Common myeloid progenitor, CD34-positive (primary cell): Measurements from ENCODE around the gene MYO18A.

Source experiments
- CTCF ChIA-PET: fragments of 350-600 bp; sonication (Branson Sonifier 250); formaldehyde crosslinking; loops from one replicate; lab custom pipeline; 2021; ENCODE audit warnings: antibody characterized with exemption; lab: Charles Lee
- POLR2A ChIA-PET: fragments of 350-600 bp; sonication (Branson Sonifier 250); formaldehyde crosslinking; loops from one replicate; lab custom pipeline; 2021; ENCODE audit warnings: antibody characterized with exemption; lab: Charles Lee
- DNase-seq, 3 donors: peaks; one replicate each; pipeline versions ENCODE4 v3.0.0 to v3.0.0-alpha.2; 2013
- H3K27ac ChIP-seq, 2 experiments: 1 replicate in 1 of 2; 2 replicates in 1 of 2; pipeline ENCODE4 v1.7.0; 2013; ENCODE audit warnings: inconsistent platforms in 2 of 2, low read length in 2 of 2, mild to moderate bottlenecking in 2 of 2, low read depth in 1 of 2, moderate library complexity in 1 of 2; ENCODE audit not compliant: severe bottlenecking in 2 of 2, insufficient read depth in 1 of 2, poor library complexity in 1 of 2
- H3K27me3 ChIP-seq, 5 experiments: replicated peaks in 2 of 5; 1 replicate in 3 of 5; 2 replicates in 2 of 5; pipeline versions ENCODE4 v1.6.1 to v1.7.0; 2013; ENCODE audit warnings: low read length in 4 of 5, mild to moderate bottlenecking in 2 of 5, moderate library complexity in 2 of 5, inconsistent platforms in 1 of 5; ENCODE audit not compliant: insufficient read depth in 5 of 5, control insufficient read depth in 4 of 5
- H3K36me3 ChIP-seq, 4 experiments: 1 replicate in 2 of 4; 2 replicates in 2 of 4; pipeline versions ENCODE4 v1.6.1 to v1.7.0; 2013; ENCODE audit warnings: low read length in 3 of 4, control low read depth in 1 of 4, mild to moderate bottlenecking in 1 of 4; ENCODE audit not compliant: control insufficient read depth in 4 of 4, insufficient read depth in 4 of 4
- H3K4me1 ChIP-seq, 4 experiments: 1 replicate in 3 of 4; 2 replicates in 1 of 4; pipeline versions ENCODE4 v1.6.1 to v1.7.1; 2013; ENCODE audit warnings: low read length in 3 of 4, mild to moderate bottlenecking in 3 of 4, control low read depth in 1 of 4, inconsistent platforms in 1 of 4, moderate library complexity in 1 of 4; ENCODE audit not compliant: control insufficient read depth in 4 of 4, insufficient read depth in 4 of 4; ENCODE audit errors: control extremely low read depth in 1 of 4
- H3K4me3 ChIP-seq, 7 experiments: 1 replicate in 4 of 7; 2 replicates in 3 of 7; pipeline versions ENCODE4 v1.5.1 to v1.7.0; 2013; ENCODE audit warnings: mild to moderate bottlenecking in 7 of 7, low read length in 6 of 7, moderate library complexity in 6 of 7, inconsistent platforms in 2 of 7, low read depth in 2 of 7, control low read depth in 1 of 7; ENCODE audit not compliant: insufficient read depth in 4 of 7, control insufficient read depth in 1 of 7; ENCODE audit errors: extremely low read depth in 1 of 7
- H3K9me3 ChIP-seq, 5 experiments: 1 replicate in 4 of 5; 2 replicates in 1 of 5; pipeline versions ENCODE4 v1.6.1 to v1.7.1; 2013; ENCODE audit warnings: low read length in 4 of 5, mild to moderate bottlenecking in 2 of 5, inconsistent platforms in 1 of 5, low read depth in 1 of 5, moderate library complexity in 1 of 5; ENCODE audit not compliant: control insufficient read depth in 4 of 5, insufficient read depth in 2 of 5; ENCODE audit errors: control extremely low read depth in 1 of 5
- WGBS: methylation state at CpG from one replicate; pipeline ENCODE4 v1.1.5; 2013; ENCODE audit not compliant: insufficient coverage; 5-methylcytosine and 5-hydroxymethylcytosine counted together

The MYO18A gene

DNA sequence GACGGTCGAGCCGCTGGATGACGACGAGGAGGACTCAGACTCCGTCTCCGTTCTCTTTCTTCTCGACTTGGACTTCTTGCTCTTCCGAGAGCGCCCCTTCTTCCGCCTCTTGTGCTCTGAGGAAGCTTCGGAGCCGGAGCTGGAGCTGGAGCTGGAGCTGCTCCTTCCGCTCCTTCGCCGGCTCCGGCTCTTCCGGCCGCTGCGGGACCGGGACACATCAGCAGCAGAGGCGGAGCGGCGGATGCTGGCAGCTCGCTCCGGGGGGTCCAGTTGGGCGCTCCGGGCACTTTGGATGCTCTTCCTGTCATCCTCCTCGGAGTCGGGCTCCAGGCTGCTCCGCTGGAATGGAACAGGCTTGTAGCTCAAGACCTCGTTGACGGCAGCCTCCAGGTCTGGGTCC is 100.3 kb downstream of the MYO18A start:
- Histone ChIP-seq H3K27ac (no peak overlapping the region), H3K4me1 (no peaks in the 10 kb centered on the region), H3K4me3 (no peak overlapping the region), H3K9me3 (no peaks in the 10 kb centered on the region), H3K36me3 (peaks cover 15 to 98% (median 81%) of the 10 kb centered on the region in 4 experiments), H3K27me3 (no peaks in the 10 kb centered on the region)
- ChIA-PET CTCF (interaction anchor here (0.6 to 3.1 kb wide), 7 partner anchors 12 to 203 kb away, joined by 3 to 13 read pairs (median 4); no protein-coding TSS in a partner anchor), POLR2A (interaction anchor here (0.6 to 1.7 kb wide), 2 partner anchors 9 to 10 kb away, joined by 4 to 5 read pairs; no protein-coding TSS in a partner anchor)
- WGBS = 95% methylated on average over 33 of the region's 33 CpGs
- DNase-seq = no peak

DNA sequence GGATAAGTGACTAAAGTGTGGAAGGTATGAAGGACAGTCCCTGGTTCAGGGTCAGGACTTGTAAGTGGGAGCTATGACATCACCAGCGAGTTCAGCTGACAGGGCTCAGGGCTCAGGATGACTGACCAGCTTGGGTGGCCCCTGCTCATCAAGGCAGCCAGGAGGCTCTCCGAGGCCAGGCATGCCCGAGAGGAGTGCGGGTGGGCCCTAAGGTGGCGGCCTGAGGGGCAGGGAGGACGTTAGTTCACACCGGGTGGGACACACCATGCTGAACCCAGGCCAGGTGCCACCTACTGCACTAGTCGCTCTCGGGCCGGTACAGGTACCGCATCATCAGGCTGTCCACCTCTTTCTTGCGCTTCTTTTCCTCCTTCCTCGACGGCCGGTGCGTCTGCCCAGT is 100.8 kb downstream of the MYO18A start:
- no peak overlapping the region for H3K27ac ChIP-seq
- POLR2A ChIA-PET = interaction anchor here (0.7 to 1.7 kb wide), 2 partner anchors 9 to 13 kb away, joined by 3 to 5 read pairs; no protein-coding TSS in a partner anchor
- no peaks in the 10 kb centered on the region for H3K4me1 ChIP-seq
- H3K27me3 ChIP-seq = no peaks in the 10 kb centered on the region
- H3K4me3 ChIP-seq = no peak overlapping the region
- H3K36me3 ChIP-seq = peaks cover 13 to 97% (median 78%) of the 10 kb centered on the region in 4 experiments
- DNase-seq = no peak
- CTCF ChIA-PET = interaction anchor here (0.9 to 3.1 kb wide), 7 partner anchors 11 to 114 kb away, joined by 3 to 13 read pairs (median 4); no protein-coding TSS in a partner anchor
- WGBS = 96% methylated on average over 15 of the region's 16 CpGs
- H3K9me3 ChIP-seq = no peaks in the 10 kb centered on the region

DNA sequence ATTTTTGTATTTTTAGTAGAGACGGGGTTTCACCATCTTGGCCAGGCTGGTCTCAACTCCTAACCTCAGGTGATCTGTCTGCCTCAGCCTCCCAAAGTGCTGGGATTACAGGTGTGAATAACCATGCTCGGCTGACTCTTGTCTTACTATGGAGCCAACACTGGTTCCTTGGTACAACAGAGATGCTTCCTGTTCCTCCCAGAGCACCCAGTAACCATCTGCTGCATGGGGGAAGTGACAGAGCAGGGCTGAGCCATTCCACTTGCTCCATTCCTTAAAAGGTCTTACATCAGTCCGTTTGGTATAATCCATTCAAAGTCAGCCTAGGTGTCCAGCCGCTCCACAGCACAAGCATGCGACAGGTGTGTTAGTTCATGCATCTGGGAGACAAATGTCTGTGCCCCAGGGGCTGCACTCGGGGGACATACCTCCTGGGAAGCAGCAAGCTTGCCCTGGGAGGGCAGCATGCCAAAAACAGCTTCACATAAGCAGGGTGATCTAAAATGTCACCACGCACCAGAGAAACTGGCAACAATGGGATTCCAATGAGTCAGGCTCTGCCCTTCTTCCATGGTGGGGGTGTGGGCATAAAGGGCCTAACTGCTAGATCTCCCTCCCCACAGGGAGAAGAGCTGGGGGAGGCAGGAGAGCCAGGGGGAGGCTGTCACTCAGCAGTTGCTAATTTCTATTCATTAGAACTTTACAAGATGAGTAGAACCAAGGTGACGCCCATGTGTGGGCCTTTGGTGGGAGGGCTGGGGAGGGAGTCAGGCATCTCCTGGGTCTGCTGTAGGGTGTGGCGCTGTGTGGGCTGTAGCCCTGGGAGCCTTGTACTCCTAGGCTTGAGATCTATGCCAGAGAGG is 101.8 kb downstream of the MYO18A start:
- CTCF ChIA-PET = interaction anchor here (0.9 to 3.1 kb wide), 6 partner anchors 12 to 113 kb away, joined by 3 to 13 read pairs (median 4); no protein-coding TSS in a partner anchor
- Histone ChIP-seq H3K4me3 (no peak overlapping the region), H3K9me3 (no peaks in the 10 kb centered on the region), H3K4me1 (no peaks in the 10 kb centered on the region), H3K27ac (no peak overlapping the region), H3K36me3 (peaks cover 9 to 97% (median 74%) of the 10 kb centered on the region in 4 experiments), H3K27me3 (no peaks in the 10 kb centered on the region)
- POLR2A ChIA-PET = interaction anchor here (1.7 kb wide), 1 partner anchor 8 kb away, joined by 5 read pairs; no protein-coding TSS in a partner anchor
- WGBS = 92% methylated on average over 9 of the region's 9 CpGs
- DNase-seq = no peak

DNA sequence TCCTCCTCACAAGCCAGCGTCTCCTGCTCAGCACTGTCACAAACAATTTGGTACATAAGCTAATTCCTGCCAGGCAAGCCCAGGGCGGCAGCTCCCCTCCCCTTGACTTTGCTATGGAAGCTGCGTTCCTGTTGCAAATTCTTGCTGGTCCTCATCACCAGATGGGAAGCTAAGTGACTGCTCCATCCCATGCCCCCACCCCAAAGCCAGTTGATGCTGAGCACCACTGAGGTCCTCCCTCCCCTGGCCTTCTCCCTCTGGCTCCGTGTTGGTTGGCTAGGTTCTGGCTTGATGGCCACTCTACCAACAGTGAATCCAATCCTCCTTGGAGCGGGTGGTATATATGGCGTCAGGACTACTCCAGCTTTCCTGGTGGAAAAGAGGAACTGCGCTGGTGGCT is 102.9 kb downstream of the MYO18A start:
- no peaks in the 10 kb centered on the region for H3K27me3 ChIP-seq
- 88% methylated on average over 2 of the region's 7 CpGs for WGBS
- ChIA-PET POLR2A (no interaction called here), CTCF (interaction anchor here (1.1 to 3.1 kb wide), 5 partner anchors 14 to 124 kb away, joined by 3 to 13 read pairs (median 4); no protein-coding TSS in a partner anchor)
- no peak overlapping the region for H3K27ac ChIP-seq
- H3K4me1 ChIP-seq = no peaks in the 10 kb centered on the region
- peaks cover 9 to 87% (median 68%) of the 10 kb centered on the region in 4 experiments for H3K36me3 ChIP-seq
- H3K9me3 ChIP-seq = no peaks in the 10 kb centered on the region
- no peak overlapping the region for H3K4me3 ChIP-seq
- DNase-seq = no peak

DNA sequence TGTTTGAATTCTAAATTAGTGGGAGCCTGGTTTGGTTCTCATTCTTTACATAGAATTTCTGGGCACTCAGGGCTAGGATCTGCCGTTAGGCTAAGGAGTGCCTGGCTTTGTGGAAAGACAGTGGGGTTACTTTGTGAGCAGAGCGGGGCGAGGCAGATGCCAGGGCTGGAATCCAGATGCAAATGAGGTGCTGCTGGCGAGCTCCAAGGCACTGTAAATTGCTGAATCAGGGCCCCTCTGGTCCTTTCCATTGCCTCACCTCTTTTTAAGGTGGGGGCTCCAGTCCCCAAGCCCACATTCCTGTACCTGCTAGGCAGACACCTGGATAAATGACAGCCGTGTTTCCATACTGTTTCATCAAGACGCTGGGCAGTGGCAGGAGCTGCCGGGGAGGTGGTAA is 103.5 kb downstream of the MYO18A start:
- H3K9me3 ChIP-seq = no peaks in the 10 kb centered on the region
- no peak overlapping the region for H3K27ac ChIP-seq
- H3K36me3 ChIP-seq = peaks cover 9 to 81% (median 62%) of the 10 kb centered on the region in 4 experiments
- ChIA-PET POLR2A (no interaction called here), CTCF (interaction anchor here (1.1 to 1.5 kb wide), 3 partner anchors 38 to 123 kb away, joined by 3 to 4 read pairs (median 3); no protein-coding TSS in a partner anchor)
- 99% methylated on average over 7 of the region's 7 CpGs for WGBS
- H3K4me1 ChIP-seq = no peaks in the 10 kb centered on the region
- H3K4me3 ChIP-seq = no peak overlapping the region
- H3K27me3 ChIP-seq = no peaks in the 10 kb centered on the region
- no peak for DNase-seq

DNA sequence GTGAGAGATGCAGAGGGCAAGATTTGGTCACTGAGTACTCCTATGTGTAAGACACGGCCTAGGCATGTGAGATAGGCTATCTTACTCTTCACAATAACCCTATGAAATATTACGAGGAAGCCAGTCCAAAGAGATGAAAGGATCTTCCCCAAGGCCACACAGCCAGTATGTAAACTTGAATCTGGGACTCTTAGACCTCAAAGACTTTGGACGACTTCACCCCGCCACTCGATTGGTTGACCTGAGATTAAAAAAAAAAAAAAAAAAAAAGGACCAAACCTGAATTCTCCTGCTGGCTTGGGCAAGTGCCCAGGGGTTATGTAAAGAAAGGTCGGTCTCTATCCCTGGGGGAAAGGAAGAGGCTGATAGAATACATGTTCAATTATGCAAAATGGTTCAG is 104.1 kb downstream of the MYO18A start:
- CTCF ChIA-PET = interaction anchor here (1.1 to 1.2 kb wide), 2 partner anchors 38 to 48 kb away, joined by 4 read pairs; no protein-coding TSS in a partner anchor
- Histone ChIP-seq H3K27me3 (no peaks in the 10 kb centered on the region), H3K9me3 (no peaks in the 10 kb centered on the region), H3K36me3 (peaks cover 9 to 74% (median 56%) of the 10 kb centered on the region in 4 experiments), H3K27ac (no peak overlapping the region), H3K4me3 (no peak overlapping the region), H3K4me1 (no peaks in the 10 kb centered on the region)
- POLR2A ChIA-PET = no interaction called here
- 100% methylated on average over 1 of the region's 6 CpGs for WGBS
- DNase-seq = no peak
